Mucosa of stomach (tissue), 1 donor: ENCODE data around the gene TIMM17A.
"Not testable (repeated sequence)": the region's sequence is repeated elsewhere in the genome, so short reads cannot be mapped to it uniquely, and the experiment has no call there.

ENCODE experiments used
- H3K27me3 ChIP-seq: one replicate; pipeline ENCODE4 v1.7.0; 2013; ENCODE audit warnings: mild to moderate bottlenecking, low read length; ENCODE audit not compliant: control insufficient read depth, insufficient read depth
- H3K36me3 ChIP-seq: one replicate; pipeline ENCODE4 v1.7.0; 2013; ENCODE audit warnings: low read length; ENCODE audit not compliant: control insufficient read depth, insufficient read depth
- H3K4me1 ChIP-seq: one replicate; pipeline ENCODE4 v1.7.0; 2013; ENCODE audit warnings: mild to moderate bottlenecking, low read length; ENCODE audit not compliant: control insufficient read depth, insufficient read depth
- H3K4me3 ChIP-seq: one replicate; pipeline ENCODE4 v1.7.0; 2013; ENCODE audit warnings: low read length
- H3K9ac ChIP-seq: one replicate; pipeline ENCODE4 v1.7.0; 2013; ENCODE audit warnings: mild to moderate bottlenecking, low read length, moderate library complexity
- H3K9me3 ChIP-seq: one replicate; pipeline ENCODE4 v1.7.0; 2013; ENCODE audit warnings: mild to moderate bottlenecking, low read length, moderate library complexity; ENCODE audit not compliant: control insufficient read depth
- donor health status: Pancreatic carcinoma.

Gene TIMM17A

DNA sequence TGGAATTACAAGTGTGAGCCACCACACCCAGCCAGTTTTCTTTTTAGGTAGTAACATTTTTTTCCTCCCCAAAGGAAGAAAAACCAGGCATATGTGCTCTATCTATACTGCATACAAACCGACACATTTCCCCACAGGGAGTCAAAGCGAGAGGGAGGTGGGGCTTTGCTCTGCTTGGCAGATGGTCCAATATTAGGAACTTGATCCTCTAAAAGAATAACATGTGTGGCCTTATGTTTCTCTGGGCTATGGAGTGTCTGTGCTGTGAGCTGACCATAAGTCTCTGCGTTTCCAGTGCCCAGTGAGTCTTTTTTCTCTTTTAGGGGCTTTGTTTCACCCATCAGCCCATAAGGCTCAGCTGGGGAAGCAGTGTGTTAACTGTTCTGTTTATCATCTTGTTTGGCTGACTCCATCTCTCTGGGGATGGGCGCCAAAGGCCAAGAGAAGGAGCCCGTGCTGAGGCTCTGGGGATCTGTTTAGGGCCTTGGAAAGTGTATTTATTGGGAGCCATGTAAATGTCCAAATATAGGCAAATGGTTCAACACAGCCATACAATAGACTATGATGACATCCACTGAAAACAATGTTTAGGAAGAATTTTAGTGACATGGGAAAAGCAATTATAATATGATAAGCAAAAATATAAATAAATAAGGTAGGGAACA, 29.2 kb upstream of the TIMM17A start:
- Histone ChIP-seq H3K36me3 (no peaks in the 10 kb centered on the region), H3K4me3 (no peak overlapping the region), H3K9me3 (no peaks in the 10 kb centered on the region), H3K9ac (no peak overlapping the region), H3K27me3 (peaks cover 2% of the 10 kb centered on the region), H3K4me1 (no peaks in the 10 kb centered on the region)

- H3K36me3 ChIP-seq: no peaks in the 10 kb centered on the region
- no peak overlapping the region for H3K9ac ChIP-seq
- H3K9me3 ChIP-seq: no peaks in the 10 kb centered on the region
- H3K4me3 ChIP-seq: no peak overlapping the region
- peaks cover 2% of the 10 kb centered on the region for H3K27me3 ChIP-seq
- no peaks in the 10 kb centered on the region for H3K4me1 ChIP-seq
These were observed 27.0 kb upstream of the TIMM17A start for GRCh38 chr1:201928266-201928665.

- Histone ChIP-seq H3K36me3 (no peaks in the 10 kb centered on the region), H3K9me3 (no peaks in the 10 kb centered on the region), H3K4me1 (no peaks in the 10 kb centered on the region), H3K27me3 (peaks cover 2% of the 10 kb centered on the region), H3K4me3 (no peak overlapping the region), H3K9ac (no peak overlapping the region)
These were observed 25.2 kb upstream of the TIMM17A start for GRCh38 chr1:201930137-201930536.

- no peaks in the 10 kb centered on the region for H3K4me1 ChIP-seq
These were observed 24.5 kb upstream of the TIMM17A start for GRCh38 chr1:201930803-201931202.

GRCh38 chr1:201933840-201934430, 21.4 kb upstream of the TIMM17A start:
- peaks cover 12% of the 10 kb centered on the region for H3K4me1 ChIP-seq
- H3K9ac ChIP-seq: no peak overlapping the region

More at GRCh38 chr1:201930803-201931202, 24.5 kb upstream of the TIMM17A start:
- Histone ChIP-seq H3K4me3 (no peak overlapping the region), H3K27me3 (peaks cover 2% of the 10 kb centered on the region), H3K9ac (no peak overlapping the region), H3K9me3 (no peaks in the 10 kb centered on the region), H3K36me3 (no peaks in the 10 kb centered on the region)

GRCh38 chr1:201937624-201938213, 17.6 kb upstream of the TIMM17A start:
- no peaks in the 10 kb centered on the region for H3K36me3 ChIP-seq
- no peak overlapping the region for H3K4me3 ChIP-seq
- H3K4me1 ChIP-seq: peaks cover 22% of the 10 kb centered on the region
- H3K9me3 ChIP-seq: no peaks in the 10 kb centered on the region
- H3K27me3 ChIP-seq: no peaks in the 10 kb centered on the region
- no peak overlapping the region for H3K9ac ChIP-seq

More at GRCh38 chr1:201933840-201934430, 21.4 kb upstream of the TIMM17A start:
- Histone ChIP-seq H3K27me3 (no peaks in the 10 kb centered on the region), H3K4me3 (no peak overlapping the region), H3K9me3 (no peaks in the 10 kb centered on the region), H3K36me3 (no peaks in the 10 kb centered on the region)

DNA sequence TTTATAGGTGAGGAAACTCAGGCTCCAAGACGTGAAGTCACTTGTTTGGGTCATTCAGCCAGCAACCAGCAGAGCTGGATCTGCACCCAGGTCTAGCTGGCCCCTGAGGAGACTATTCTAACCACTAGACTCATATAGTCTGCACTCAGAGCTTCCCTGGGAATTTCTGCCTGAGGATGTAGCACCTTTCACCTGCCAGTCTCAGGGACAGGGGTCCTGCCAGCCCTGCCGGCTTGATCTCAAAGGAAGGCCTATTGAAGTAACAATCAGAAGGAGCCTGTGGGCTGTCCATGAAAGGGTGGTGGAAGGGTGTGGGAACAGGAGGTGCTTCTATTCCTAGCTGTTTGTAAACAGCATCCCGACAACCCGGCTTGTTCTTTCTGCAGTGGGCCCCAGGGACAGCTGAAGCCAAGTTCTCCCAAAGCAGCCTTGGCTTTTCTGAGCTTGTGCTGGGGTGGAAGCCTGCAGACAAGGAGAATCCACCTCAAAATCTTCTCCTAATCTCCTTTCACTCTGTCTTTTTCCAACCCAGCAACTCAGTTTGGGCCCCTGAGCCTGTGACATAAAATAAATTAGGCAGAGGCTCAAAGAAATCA, 16.8 kb upstream of the TIMM17A start:
- Histone ChIP-seq H3K9me3 (no peaks in the 10 kb centered on the region), H3K36me3 (no peaks in the 10 kb centered on the region), H3K4me1 (peaks cover 22% of the 10 kb centered on the region), H3K9ac (no peak overlapping the region), H3K27me3 (no peaks in the 10 kb centered on the region), H3K4me3 (no peak overlapping the region)

DNA sequence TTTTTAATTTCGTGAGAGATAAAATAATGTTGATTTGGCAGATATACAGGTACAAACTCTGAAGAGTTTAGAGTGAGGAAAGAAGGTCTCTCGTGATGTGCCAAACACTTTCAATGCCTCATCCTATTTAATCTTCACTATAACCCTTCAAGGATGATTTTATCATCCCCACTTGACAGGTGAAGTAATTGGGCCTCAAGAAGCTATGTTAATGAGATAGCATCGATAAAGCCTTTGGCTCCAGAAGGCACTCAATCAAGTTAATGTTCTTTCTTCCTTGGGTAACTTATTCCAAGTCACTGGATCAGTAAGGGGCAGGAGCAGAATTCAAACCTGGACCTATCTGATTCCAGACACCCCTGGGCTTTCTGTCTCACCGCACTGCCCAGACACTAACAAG, 16.2 kb upstream of the TIMM17A start:
- H3K4me1 ChIP-seq: peaks cover 22% of the 10 kb centered on the region
- no peak overlapping the region for H3K9ac ChIP-seq
- H3K4me3 ChIP-seq: no peak overlapping the region
- no peaks in the 10 kb centered on the region for H3K27me3 ChIP-seq
- H3K36me3 ChIP-seq: no peaks in the 10 kb centered on the region
- H3K9me3 ChIP-seq: no peaks in the 10 kb centered on the region

DNA sequence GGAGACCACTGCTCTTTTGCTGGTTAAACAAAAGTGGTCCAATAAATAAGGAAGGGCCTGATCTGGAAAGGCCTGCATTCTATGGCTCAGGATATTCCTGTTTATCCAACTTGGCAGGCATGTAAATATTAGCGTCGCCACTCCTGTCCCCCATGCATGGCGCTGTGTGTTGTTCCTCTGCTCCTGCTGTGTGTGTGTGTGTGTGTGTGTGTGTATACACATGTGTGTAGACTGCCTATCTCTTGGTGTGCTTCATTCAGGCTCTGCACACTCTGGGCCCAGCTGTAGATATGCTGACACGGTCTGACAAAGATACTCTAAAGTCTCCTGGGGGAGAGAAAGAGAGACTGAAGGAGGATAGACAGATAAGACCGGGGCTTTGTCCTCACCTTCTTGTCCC, 15.7 kb upstream of the TIMM17A start:
- Histone ChIP-seq H3K9me3 (no peaks in the 10 kb centered on the region), H3K27me3 (no peaks in the 10 kb centered on the region), H3K9ac (no peak overlapping the region), H3K4me1 (peaks cover 22% of the 10 kb centered on the region), H3K36me3 (no peaks in the 10 kb centered on the region), H3K4me3 (no peak overlapping the region)

- not testable (repeated sequence) for H3K9ac ChIP-seq, H3K4me3 ChIP-seq, H3K27me3 ChIP-seq, H3K9me3 ChIP-seq, H3K36me3 ChIP-seq
- H3K4me1 ChIP-seq: peaks cover 22% of the 10 kb centered on the region
These were observed 15.0 kb upstream of the TIMM17A start for GRCh38 chr1:201940316-201940715.

DNA sequence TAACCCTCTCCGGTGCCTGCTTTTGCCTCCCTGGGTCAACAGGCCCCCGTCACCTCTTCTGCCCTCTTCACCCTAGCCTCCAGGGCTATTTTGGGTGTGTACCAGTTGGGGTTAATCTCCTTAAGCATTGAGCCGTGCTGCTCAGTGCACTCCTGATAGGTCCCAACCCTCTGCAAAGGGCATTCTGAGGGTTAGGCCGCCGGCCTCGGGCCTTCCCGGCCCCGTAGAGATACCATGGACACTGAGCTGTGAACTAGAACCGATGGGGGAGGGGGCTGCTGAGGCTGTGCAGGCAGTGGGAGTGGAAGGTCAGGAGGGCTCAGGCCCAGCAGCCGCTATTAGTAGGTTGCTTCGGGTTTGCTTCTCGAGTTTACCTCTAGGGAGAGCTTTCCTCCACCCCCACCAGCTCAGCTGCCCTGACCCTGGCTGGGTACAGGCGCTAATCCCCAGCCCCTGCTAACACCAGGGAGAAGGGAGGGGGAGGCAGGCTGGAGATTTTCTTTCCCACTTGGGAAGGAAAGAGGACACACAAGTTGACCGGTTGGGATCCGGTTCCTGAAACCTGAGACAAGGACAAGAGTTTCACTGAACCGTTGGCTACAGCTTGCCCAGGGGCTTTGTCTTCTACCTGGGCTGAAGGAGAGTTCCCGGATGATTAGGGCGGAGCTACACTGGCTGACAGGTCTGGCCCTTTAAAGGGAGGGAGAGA, 13.7 kb upstream of the TIMM17A start:
- no peaks in the 10 kb centered on the region for H3K36me3 ChIP-seq
- no peaks in the 10 kb centered on the region for H3K9me3 ChIP-seq
- peaks cover 29% of the 10 kb centered on the region for H3K4me1 ChIP-seq
- peak overlapping the region; percentile 3 for H3K9ac ChIP-seq
- peaks cover 16% of the 10 kb centered on the region for H3K27me3 ChIP-seq
- H3K4me3 ChIP-seq: no peak overlapping the region

GRCh38 chr1:201942129-201942495, 13.2 kb upstream of the TIMM17A start:
- H3K4me3 ChIP-seq: no peak overlapping the region
- H3K9ac ChIP-seq: peak overlapping the region; percentile 3
- H3K36me3 ChIP-seq: no peaks in the 10 kb centered on the region
- H3K9me3 ChIP-seq: no peaks in the 10 kb centered on the region
- peaks cover 33% of the 10 kb centered on the region for H3K4me1 ChIP-seq
- H3K27me3 ChIP-seq: peaks cover 22% of the 10 kb centered on the region
